HG02885 (cell line): ENCODE data around the gene ADORA2B.
"Not testable (repeated sequence)": the region's sequence is repeated elsewhere in the genome, so short reads cannot be mapped to it uniquely, and the experiment has no call there.

ENCODE experiments used
- ATAC-seq: cut with Tn5 transposase; IDR thresholded peaks from one replicate; pipeline ENCODE4 v1.9.1; 2021; ENCODE audit warnings: mild to moderate bottlenecking; ENCODE audit not compliant: unreplicated experiment, poor library complexity

The ADORA2B gene

DNA sequence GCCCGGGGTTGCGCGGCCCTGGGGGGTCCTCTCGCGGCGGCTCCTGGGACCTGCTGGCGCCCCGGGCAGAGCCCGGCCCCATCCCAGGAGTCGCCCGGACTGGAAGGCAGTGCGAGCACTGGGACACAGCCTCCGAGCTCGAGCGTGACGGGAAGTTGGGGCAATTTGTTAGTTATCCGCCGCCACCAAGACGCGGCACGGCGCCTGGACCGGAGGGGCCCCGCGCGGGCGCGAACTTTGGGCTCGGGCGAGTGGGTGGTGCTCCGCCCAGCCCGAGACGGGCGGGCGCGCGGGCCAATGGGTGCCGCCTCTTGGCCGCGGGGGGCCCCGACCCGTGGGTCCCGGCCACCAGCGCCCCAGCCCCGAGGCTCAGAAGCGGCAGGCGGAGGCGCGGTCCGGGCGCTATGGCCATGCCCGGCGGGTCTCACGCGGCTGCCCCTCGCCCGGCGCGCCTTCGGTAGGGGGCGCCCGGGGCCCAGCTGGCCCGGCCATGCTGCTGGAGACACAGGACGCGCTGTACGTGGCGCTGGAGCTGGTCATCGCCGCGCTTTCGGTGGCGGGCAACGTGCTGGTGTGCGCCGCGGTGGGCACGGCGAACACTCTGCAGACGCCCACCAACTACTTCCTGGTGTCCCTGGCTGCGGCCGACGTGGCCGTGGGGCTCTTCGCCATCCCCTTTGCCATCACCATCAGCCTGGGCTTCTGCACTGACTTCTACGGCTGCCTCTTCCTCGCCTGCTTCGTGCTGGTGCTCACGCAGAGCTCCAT lies at the start of gene ADORA2B:
Gene ADORA2B, plus strand, starts transcription at position 372 of the 768 bp plus-strand sequence. Its CDS starts 119 bp downstream, at position 491.
- peak; percentile 58 for ATAC-seq

DNA sequence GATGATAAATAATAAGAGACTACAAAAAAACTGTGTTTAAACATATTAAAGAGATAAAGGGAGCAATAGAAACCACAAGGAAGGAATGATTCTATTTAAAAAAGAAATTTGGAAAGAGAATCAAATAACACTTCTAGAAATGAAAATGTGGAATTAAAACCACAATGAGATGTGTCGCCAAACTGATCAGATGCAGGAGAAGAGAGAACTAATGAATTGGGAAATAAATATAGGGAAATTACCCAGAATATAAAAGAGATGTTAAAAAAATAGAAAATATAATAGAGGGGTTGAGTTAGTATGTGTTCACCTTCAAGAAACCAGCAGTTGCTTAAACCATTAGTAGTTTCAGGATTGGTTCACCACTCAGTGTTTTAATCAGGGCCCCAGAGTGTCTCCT lies 48.7 kb upstream of the ADORA2B start:
- ATAC-seq = no peak

DNA sequence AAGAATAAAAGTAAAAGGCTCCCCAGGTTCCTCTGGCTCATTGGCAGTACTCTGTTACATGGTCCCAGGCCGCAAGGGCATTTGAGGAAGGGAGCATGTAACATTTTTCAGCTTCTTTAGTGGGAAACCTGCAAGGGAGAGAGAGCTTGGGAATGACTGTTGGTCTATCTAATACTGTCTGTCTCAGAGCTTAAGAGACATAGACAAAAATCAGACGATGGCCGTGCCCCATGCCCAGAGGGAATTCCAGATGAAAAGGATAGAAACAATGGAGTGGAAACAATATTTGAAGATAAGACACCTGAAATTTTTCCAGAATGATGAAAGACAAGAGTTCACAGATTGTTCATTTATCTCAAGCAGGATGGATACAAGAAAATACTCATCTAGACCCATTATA lies 48.1 kb upstream of the ADORA2B start:
- no peak for ATAC-seq

DNA sequence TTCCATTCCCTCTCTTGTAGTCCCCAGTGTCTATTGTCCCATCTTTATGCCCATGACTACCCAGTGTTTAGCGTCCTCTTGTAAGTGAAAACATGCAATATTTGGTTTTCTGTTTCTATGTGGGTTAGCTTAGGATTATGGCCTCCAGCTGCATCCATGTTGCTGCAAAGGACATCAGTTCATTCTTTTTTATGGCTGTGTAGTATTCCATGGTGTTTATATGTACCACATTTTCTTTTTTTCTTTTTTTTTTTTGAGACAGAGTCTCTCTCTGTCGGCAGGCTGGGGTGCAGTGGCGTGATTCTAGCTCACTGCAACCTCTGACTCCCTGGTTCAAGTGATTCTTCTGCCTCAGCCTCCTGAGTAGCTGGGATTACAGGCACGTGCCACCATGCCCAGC lies 45.3 kb upstream of the ADORA2B start:
- ATAC-seq = not testable (repeated sequence)

DNA sequence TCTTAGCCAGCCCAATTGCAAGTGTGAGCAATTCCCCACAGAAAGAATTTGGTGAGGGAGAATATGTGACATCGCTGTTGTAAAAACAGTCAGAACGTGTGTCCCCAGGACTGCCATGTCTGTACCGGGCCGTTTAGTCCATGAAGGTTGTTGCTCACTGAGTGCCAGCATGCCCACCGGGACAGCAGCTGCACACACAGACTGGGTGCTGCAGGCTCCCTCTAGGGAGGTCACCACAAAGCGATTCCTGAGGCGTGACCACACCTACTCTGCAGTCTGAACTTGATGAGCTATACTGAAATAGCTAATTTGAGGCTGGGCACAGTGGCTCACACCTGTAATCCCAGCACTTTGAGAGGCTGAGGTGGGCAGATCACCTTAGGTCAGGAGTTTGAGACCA lies 44.1 kb upstream of the ADORA2B start:
- no peak for ATAC-seq

DNA sequence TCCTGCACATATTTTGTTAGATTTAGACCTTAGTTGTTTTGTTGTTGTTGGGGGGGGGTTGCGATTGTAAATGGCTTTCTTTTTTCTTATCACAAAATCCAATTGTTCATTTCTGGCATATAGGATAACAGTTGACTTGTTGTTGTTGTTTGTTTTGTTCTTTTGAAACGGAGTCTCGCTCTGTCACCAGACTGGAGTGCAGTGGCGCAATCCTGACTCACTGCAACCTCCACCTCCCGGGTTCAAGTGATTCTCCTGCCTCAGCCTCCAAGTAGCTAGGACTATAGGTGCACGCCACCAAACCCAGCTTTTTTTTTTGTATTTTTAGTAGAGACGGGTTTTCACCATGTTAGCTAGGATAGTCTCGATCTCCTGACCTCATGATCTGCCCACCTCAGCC lies 39.7 kb upstream of the ADORA2B start:
- ATAC-seq = not testable (repeated sequence)

DNA sequence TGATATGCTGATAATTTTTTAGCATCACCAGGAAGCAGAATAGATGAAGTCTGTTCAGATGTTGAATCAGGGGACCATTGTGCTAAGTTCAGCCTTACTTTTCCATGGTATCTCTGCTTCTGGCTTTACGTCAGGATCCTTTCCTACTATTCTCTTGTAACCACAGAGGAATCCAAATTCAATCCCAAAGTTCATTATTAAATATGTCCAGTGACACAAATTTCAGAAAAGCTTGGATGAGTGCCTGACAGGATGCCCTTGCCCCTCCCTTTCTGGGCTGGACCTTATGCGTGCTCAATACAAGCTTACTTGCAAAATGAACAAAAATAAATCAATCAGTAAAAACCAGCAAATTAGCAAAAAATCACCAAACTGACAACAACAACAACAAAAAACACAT lies 37.6 kb upstream of the ADORA2B start:
- ATAC-seq = no peak

DNA sequence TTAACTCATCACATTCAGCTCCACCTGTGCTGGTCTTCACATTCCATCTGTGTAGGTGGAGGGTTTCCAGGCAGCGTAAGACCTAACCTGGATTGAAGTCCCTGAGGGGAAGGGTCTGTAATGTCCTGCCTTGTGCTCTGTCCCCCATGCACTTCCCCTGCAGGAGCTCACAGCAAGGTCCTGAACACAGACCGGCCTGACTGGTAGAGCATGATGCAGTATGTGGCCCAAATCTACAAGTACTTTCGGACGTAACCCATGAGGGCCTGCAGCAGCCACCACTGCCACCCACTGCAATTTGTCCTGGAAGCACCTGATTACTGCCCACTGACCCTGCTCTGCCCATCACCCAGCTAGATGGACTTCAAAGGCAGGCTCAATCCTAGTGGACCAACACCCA lies 36.6 kb upstream of the ADORA2B start:
- no peak for ATAC-seq

DNA sequence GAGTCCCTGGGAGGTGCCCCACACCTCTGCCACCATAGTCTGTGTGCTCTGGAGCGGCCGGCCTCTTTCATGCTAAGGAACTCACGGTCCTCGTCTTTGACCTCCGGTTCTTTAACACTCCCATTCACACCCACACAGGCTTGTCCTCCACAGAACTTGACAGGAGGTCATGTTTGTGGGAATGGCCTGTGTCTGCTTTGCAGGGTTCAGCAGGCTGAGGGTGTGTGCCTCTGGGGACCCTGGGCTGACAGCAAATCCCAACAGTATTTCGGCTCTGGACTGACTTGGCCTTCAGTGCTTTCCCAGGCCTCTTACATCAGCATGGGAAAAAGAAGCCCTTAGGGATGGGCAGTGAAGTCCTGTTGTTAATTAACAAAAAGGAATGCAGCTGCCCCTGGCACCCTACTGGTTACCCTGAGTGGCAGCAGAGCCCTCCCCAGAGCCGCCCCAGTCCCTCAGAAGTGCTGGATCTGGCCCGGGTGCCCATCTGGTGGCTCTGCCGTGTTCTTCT lies 35.4 kb upstream of the ADORA2B start:
- ATAC-seq = no peak

DNA sequence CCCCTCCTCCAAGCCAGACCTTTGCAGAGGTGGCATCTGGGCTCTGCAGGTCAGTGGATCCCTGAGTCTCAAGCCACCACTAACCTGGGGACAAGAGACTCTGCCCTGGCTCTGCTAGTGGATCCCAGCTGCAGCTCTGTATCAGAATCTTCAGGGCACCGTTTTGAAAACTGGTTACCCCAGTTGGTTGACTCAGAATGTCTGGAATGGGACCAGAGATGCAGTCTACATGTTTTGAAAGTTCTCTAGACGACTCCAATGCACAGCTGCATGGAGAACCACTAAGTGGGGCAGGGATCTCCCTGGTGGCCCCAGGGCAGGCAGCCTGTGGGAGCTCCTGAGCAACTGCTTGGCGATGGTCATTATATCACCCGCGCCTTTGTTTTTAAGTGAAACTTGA lies 34.1 kb upstream of the ADORA2B start:
- ATAC-seq = no peak

DNA sequence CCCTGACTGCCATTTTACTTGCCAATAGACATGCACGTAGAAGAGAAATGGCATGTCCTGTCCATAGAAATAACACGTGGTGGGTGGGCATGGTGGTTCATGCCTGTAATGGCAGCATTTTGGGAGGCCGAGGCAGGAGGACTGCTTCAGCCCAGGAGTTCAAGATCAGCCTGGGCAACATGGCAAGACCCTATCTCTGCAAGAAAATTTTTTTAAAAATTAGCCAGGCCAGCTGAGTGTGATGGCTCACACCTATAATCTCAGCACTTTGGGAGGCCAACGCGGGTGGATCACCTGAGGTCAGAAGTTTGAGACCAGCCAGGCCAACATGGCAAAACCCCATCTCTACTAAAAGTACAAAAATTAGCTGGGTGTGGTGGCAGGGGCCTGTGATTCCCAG lies 33.2 kb upstream of the ADORA2B start:
- ATAC-seq = not testable (repeated sequence)

DNA sequence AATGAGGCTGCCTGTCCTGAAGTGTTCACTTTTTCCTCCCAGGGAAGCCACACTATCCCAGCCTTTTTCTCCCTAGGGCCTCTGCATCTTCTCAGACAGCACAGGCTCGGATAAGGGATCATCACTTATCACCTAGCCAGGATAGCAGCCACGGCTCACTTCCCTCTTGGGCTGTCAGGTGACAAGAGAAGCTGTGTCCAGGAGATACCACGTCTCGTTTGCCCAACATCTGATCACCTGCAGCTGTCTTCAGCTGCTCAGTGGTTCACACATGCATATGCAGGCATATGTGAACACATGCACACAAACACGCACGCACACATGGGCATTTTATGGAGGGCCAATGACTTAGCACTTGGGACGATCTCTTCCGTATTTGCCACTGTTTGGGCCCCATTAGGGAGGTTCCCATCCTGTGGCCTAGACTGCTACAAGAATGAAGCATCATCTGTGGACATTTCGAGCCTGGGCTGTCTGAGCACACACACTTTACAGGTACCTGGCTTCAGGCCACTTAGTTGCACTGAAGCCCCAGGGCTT lies 32.4 kb upstream of the ADORA2B start:
- ATAC-seq = no peak

DNA sequence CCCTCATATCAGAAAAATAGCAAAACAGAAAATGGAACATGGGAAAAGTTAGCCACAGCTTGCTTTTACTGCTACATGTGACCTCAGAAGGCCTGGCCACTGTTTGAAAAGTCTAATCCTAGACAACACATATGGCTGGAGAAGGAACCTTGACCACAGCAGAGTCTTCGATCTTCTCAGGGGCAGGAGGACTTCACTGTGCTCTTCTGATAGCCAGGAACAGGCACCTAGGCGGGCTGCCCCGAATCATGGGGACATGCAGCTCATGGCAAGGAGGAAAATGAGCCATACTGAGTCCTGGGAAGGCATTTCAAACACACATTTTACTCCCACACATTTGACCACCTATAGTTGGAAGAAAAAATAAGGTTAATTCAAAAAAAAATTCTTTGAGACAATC lies 31.1 kb upstream of the ADORA2B start:
- ATAC-seq = no peak

DNA sequence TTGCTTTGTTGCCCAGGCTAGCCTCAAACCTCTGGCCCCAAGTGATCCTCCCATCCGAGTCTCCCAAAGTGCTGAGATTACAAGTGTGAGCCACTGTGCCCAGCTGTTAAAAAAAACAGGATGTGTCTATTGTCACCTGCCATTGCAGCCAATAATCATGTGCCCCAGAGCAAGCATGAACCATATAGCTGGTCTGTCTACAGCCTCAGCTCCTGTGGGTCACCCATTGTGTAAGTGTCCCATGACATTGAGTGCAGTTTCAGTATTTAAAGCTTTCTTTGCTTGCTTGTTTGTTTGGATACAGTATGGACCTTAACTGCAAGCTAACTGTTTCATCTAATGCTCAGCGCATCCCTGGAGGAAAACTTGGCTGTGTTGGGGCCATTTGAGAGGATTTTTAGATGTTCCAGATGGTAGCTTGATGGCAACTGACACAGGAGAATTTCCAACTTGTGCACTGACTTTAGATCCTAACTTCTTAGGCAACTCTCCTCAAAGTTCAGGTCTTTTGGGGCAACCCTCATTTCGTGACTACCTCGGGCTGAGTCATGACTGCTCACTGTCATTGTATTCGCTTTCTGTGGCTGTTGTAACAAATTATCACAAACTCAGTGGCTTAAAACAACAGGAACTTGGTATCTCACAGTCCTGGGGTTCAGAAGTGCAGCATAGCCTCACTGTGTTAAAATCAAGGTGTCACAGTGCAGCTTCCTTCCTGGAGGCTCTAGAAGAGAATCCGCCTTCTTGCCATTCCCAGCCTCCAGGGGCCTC lies 30.3 kb upstream of the ADORA2B start:
- no peak for ATAC-seq

DNA sequence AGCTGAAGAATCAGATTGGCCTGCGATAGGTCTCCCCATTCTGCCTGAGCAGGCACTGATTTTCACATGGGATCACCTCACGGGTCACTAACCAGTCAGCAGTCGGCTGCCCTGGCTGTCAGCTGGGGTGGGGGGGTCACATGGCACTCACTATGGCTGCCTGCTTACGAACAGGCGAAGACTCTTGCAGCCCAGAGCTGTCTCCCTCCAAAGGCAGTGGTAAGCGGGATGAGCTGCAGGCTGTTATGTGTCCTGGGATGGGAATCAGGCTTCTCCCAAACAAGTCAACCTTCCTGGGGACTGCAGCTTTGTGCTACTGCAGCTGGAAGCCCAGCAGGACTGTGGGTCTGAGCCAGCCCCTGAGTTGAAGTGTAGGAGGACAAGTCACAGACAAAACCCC lies 29.0 kb upstream of the ADORA2B start:
- no peak for ATAC-seq

DNA sequence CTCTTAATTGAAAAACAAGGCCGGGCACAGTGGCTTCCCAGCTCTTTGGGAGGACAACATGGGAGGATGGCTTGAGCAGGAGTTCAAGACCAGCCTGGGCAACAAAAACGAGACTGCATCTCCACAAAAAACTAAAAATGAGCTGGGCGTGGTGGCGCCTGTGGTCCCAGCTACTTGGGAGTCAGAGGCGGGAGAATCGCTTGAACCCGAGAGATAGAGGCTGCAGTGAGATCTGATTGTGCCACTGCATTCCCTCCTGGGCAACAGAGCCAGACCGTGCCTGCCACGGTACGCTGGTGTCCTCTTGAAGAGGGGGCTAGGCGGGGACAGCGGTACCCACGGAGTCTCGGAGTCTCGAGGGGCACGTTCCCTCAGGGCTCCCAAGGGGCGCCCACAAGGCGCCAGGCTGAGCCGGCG lies 27.9 kb upstream of the ADORA2B start:
- ATAC-seq = no peak

DNA sequence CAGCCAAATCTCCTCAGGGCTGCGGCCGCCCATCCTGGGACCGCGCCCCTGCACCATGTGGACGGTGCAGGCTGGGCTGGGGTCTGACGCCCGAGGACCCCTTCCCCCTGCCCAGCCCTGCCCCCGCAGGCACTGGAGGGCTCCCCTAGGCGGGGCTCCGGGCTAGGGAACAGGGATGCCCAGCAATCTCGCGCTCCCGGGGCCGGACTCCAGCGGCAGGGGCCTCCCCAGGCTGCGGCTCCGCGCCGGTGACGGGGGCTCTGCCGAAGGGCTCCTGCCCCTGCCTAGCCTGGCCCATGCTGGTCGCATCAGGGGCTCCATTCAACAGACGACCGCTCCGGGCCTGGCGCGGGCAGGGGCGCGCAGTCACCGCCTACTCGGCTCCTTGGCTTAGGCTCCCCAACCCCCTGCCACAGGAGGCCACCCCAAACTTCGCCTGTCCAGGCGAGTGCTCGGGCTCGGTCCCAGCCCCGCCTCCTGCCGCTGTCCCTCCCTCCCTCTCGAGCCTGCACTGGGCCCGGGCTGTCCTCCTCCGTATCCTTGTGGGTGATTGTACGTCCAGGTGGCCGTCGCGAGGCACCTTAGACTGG lies 27.4 kb upstream of the ADORA2B start:
- no peak for ATAC-seq

DNA sequence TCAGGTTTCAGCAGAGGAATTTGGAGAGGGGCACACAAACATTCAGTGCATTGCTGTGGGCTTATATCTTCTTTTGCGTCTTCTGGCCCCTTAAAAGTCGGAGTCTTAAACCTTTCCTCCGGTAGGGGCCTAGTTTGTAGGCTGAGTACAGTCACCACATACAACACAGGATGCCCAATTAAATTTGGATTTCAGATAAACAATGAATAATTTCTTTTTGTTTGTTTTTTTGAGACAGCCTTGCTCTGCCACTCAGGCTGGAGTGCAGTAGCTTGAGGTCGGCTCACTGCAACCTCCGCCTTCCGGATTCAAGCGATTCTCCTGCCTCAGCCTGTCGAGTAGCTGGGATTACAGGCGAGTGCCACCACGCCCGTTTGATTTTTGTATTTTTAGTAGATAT lies 26.7 kb upstream of the ADORA2B start:
- no peak for ATAC-seq

DNA sequence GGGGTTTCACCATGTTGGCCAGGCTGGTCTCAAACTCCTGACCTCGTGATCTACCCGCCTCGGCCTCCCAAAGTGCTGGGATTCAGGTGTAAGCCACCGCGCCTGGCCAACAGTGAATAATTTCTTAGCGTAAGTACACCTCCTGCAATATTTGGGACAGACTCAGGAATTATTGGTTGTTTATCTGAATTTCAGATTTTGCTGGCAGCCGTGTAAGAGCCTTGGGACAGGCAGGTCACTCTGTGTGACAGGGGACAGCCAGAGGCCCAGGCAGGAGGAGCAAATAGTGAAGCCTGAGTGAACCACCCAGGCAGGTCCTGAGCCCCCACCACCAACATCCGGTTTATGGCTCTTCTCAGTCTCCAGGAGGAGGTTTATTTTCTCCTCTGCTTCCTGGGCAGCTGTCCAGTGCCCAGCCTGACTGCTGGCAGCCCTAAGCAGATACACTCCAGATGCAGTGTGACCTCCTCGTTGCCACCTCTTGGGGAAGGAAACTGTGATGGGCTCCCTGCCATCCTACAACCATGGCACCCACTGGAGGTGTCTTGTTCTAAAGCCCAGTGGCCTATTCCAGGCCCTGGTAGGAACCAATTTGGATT lies 26.2 kb upstream of the ADORA2B start:
- no peak for ATAC-seq

DNA sequence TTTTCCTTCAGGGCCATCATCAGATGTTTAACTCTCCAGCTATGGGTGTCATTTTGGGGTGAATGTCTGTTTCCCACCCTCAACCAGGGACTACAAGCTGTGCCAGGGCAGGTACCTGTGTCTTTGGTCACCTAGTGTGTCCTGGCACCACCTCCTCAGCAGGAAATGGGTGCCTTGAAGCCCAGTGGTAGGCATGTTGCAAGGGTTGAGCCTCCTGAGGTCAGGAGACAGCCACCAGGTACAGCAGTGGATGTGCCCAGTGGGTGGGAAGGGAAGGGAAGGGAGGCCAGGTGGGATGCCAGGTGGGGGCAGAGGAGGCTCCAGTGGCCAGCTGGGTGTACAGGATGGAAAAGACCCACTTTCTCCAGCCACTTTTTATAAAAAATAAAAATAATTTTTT lies 25.5 kb upstream of the ADORA2B start:
- no peak for ATAC-seq
